CD4-positive, alpha-beta T cell treated with Interleukin-4 for 1 hour (primary cell): Measurements from ENCODE around the gene SYNPO.

Source experiments
- DNase-seq, 2 donors: peaks; one replicate each; pipeline ENCODE4 v3.0.0-alpha.2; 2020 to 2022

The SYNPO gene

DNA sequence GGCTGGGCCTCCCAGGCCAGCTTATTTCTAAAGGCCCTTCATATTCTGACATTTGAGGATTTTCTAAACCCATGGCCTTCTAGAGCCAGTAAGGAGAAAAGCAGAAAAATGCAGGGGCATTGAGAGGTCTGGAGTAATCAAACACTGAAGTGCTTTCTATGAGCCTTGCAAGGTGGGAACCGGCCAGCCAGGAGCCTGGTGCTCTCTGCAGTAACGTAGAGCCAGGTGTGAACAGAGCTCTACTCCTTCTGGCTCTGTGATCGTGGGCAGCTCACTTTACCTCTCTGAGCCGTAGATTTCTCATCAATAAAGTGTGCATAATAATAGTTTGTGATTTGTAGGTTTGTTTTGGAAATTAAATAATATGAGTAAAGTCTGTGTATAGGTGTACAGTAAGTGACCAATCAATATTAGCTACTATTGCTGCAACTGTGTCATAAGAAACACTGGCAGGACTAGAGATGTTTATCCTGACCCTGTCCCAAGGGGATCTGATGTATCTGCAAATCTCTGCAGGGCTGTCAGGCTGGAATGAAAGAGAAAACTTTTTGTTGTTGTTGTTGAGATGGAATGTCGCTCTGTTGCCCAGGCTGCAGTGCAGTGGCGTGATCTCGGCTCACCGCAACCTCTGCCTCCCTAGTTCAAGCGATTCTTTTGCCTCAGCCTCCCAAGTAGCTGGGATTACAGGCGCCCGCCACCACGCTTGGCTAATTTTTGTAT is 2.7 kb downstream of the SYNPO start:
- DNase-seq: no peak

- no peak for DNase-seq
Measured at GRCh38 chr5:150644058-150644457, 3.6 kb downstream of the SYNPO start.

DNA sequence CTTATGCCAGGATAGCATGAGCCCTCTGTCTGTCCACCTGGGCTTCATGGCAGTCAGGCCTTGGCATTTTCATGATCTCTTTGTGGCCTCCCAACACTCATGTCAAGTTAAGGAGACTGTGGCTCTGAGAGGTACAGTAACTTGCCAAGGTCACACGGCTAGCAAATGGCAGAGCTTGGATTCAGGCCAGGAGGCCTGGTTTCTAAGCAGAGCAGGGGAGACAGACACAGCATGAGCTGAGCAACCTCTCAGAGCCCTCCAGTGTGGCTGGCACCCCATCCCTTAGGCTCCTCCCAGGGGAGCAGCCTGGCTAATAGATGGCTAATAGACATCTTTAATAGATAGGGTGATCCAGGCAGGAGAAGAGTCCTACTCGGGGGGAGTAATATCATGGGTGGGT is 4.1 kb downstream of the SYNPO start:
- DNase-seq: no peak

GRCh38 chr5:150645070-150645700 is 4.7 kb downstream of the SYNPO start:
- DNase-seq: no peak

- no peak for DNase-seq
Measured at GRCh38 chr5:150647275-150648251, 7.1 kb downstream of the SYNPO start.

DNA sequence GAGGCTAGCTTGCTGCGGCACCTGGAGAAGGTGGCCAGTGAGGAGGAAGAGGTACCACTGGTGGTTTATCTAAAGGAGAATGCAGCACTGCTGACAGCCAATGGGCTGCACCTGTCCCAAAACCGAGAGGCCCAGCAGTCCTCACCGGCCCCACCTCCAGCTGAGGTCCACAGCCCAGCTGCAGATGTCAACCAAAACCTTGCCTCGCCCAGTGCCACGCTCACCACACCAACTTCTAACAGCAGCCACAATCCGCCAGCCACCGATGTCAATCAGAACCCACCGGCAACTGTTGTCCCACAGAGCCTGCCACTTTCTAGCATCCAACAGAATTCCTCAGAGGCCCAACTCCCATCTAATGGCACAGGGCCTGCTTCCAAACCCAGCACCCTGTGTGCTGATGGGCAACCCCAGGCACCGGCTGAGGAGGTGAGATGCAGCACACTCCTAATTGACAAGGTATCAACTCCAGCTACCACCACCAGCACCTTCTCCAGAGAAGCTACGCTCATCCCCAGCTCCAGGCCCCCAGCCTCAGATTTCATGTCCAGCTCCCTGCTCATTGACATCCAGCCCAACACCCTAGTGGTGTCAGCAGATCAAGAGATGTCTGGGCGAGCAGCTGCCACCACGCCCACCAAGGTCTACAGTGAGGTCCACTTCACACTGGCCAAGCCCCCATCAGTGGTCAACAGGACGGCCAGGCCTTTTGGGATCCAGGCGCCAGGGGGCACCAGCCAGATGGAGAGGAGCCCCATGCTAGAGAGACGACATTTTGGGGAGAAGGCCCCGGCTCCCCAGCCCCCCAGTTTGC is 8.0 kb downstream of the SYNPO start:
- no peak for DNase-seq

DNA sequence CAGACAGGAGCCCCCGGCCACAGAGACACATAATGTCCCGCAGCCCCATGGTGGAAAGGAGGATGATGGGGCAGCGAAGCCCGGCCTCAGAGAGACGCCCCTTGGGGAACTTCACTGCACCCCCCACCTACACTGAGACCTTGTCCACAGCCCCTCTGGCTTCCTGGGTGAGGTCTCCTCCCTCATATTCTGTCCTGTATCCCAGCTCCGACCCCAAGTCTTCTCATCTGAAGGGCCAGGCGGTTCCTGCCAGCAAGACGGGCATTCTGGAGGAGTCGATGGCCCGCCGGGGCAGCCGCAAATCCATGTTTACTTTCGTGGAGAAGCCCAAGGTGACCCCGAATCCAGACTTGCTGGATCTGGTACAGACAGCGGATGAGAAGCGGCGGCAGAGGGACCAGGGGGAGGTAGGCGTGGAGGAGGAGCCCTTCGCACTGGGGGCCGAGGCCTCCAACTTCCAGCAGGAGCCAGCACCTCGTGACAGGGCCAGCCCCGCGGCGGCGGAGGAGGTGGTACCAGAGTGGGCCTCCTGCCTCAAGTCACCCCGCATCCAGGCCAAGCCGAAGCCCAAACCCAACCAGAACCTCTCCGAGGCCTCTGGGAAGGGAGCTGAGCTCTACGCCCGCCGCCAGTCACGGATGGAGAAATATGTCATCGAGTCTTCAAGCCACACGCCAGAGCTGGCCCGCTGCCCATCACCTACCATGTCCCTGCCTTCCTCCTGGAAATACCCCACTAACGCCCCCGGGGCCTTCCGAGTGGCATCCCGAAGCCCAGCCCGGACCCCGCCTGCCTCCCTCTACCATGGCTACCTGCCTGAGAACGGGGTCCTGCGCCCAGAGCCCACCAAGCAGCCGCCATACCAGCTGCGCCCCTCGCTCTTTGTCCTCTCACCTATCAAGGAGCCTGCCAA is 8.9 kb downstream of the SYNPO start:
- no peak for DNase-seq

DNA sequence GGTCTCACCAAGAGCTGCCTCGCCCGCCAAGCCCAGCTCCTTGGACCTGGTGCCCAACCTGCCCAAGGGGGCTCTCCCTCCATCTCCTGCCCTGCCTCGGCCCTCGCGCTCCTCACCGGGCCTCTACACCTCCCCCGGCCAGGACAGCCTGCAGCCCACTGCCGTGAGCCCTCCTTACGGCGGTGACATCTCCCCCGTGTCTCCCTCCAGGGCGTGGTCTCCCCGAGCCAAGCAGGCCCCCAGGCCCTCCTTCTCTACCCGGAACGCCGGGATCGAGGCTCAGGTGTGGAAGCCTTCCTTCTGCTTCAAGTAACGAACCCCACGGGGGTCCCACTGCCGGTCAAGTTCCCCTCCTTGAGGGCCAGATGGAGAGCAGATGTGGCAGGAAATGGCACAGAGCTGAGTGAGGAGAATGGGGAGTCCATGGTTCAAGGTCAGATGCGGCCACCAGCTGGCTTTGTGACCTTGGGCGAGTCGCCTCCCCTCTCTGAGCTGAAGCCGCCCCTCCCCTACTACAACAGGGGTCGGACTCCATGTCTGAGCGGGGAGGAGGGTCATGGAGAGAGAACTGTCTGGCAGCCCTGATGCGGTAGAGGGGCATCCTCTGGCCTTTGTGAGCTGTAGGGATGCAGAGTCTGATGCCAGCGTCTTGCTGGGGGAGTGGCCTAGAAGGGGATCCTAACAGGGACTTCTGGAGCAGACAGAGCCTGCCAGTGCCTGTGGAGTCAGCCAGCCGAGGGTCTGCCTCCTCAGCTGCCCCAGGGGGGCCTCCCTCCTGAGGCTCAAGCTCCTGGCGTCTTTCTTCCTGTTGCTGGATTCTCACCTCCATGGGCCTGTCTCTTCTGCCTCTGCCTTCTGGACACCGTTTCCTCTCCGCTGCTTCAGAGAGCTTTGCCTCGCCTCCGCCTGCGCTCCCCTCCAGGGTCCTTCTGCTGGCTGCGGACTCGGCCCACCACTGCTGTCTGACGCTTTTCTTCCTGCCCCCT is 9.9 kb downstream of the SYNPO start:
- DNase-seq: no peak

- DNase-seq: no peak
Measured at GRCh38 chr5:150651382-150651781, 10.9 kb downstream of the SYNPO start.

- DNase-seq: no peak
Measured at GRCh38 chr5:150651924-150652671, 11.6 kb downstream of the SYNPO start.

DNA sequence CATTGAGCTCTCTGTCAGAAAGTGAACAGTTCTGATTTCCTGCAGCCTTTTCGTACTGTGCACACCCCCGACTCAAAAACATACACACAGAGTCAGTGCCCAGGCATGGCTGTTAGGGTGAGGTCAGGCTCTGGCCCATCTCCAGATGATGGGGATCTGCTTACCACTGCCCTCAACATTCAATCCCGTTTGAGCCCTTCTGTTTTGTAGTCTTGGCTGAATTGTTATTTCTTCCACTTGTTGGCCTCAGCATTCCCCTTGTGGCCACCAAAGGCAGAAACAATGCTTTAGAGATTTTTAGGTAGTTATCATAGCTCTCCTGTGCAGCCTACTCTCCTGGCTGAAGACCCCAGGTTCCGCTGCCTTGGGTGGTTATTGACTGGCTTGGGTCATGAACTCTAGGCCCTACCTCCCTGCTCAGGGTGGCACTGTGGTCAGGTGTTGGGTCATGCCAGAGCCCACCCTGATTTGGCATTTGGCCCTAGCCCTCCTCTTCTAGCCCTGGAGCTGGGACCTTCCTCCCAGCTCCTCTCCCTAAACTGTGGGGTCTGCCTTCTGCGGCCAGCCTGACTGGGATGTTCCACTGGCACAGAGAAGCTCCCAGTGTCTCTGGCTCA is 12.8 kb downstream of the SYNPO start:
- DNase-seq: no peak

- no peak for DNase-seq
Measured at GRCh38 chr5:150653762-150654556, 13.5 kb downstream of the SYNPO start.

DNA sequence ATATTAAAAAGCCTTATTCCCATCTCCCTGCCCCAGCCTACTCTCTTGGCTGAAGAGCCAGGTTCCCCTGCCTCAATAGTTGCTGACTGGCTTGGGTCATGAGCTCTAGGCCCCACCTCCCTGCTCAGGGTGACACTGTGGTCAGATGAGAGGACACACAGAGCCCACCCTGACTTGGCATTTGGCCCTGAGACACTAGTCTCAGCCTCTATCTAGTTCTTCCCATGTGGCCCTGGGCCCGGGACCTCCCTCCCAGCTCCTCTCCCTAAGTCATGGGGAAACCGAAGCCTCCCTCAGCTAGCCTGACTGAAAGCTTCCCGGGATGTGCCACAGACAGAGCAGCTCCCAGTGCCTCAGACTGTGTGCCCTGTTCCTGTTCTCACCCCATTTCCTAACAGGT is 14.8 kb downstream of the SYNPO start:
- no peak for DNase-seq

GRCh38 chr5:150656191-150657132 is 16.0 kb downstream of the SYNPO start:
- peak; percentile 84 to 87 for DNase-seq

DNA sequence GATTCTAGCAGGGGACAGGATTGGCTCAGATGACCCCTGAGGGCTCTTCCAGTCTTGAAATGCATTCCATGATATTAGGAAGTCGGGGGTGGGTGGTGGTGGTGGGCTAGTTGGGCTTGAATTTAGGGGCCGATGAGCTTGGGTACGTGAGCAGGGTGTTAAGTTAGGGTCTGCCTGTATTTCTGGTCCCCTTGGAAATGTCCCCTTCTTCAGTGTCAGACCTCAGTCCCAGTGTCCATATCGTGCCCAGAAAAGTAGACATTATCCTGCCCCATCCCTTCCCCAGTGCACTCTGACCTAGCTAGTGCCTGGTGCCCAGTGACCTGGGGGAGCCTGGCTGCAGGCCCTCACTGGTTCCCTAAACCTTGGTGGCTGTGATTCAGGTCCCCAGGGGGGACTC is 17.7 kb downstream of the SYNPO start:
- no peak for DNase-seq

- DNase-seq: no peak
Measured at GRCh38 chr5:150658699-150659265, 18.3 kb downstream of the SYNPO start.
